Activated CD8-positive, alpha-beta T cell treated with anti-CD3 and anti-CD28 coated beads for 36 hours (primary cell): ENCODE data around the gene PROKR1. TPM values are rescaled to one million over a fixed set of nuclear protein-coding genes. Genes with fewer than 3 reads are reported as not detected.

Experiments used
- ATAC-seq: fragments of 200-7000 bp; cut with Tn5 transposase; one replicate; pipeline ENCODE4 v1.10.0; 2021; ENCODE audit warnings: mild to moderate bottlenecking, moderate library complexity
- CTCF ChIA-PET: fragments of 350-600 bp; sonication (Branson Sonifier 250); formaldehyde crosslinking; loops from one replicate; lab custom pipeline; 2021; ENCODE audit warnings: antibody characterized with exemption; lab: Charles Lee
- POLR2A ChIA-PET: fragments of 350-600 bp; sonication (Branson Sonifier 250); formaldehyde crosslinking; loops from one replicate; lab custom pipeline; 2021; ENCODE audit warnings: antibody characterized with exemption; lab: Charles Lee
- DNase-seq: peaks from one replicate; pipeline ENCODE4 v3.0.0-alpha.2; 2020
- H3K27ac Mint-ChIP-seq: one replicate; pipeline ENCODE4 v1.8.0; 2021; ENCODE audit warnings: mild to moderate bottlenecking, mixed read lengths
- H3K27me3 Mint-ChIP-seq: one replicate; pipeline ENCODE4 v1.8.0; 2021; ENCODE audit warnings: mixed read lengths
- H3K36me3 Mint-ChIP-seq: one replicate; pipeline ENCODE4 v1.8.0; 2021; ENCODE audit warnings: low read depth, mixed read lengths
- H3K4me1 Mint-ChIP-seq: one replicate; pipeline ENCODE4 v1.8.0; 2021; ENCODE audit warnings: low read depth, mixed read lengths
- H3K4me3 Mint-ChIP-seq: one replicate; pipeline ENCODE4 v1.8.0; 2021; ENCODE audit warnings: mild to moderate bottlenecking, moderate library complexity, mixed read lengths
- H3K9me3 Mint-ChIP-seq: one replicate; pipeline ENCODE4 v1.8.0; 2021; ENCODE audit warnings: mixed read lengths
- intact Hi-C: fragments of 100-400 bp; cut with micrococcal nuclease; formaldehyde crosslinking; loops from one replicate; pipeline ENCODE4 v1.10.0; 2022
- total RNA-seq, 2 experiments: library from RNA; stranded (reverse); gene quantifications; one replicate each; pipeline ENCODE4 v1.2.3, GENCODE V29; 2021
- TF ChIP-seq, protein P1 (sequence below): fragments of 200-600 bp; IDR thresholded peaks from one replicate; pipeline ENCODE4 v1.8.0; 2022; ENCODE audit warnings: antibody characterized with exemption, mild to moderate bottlenecking

The PROKR1 gene
- total RNA-seq, 2 experiments from 2014 or later: not detected

DNA sequence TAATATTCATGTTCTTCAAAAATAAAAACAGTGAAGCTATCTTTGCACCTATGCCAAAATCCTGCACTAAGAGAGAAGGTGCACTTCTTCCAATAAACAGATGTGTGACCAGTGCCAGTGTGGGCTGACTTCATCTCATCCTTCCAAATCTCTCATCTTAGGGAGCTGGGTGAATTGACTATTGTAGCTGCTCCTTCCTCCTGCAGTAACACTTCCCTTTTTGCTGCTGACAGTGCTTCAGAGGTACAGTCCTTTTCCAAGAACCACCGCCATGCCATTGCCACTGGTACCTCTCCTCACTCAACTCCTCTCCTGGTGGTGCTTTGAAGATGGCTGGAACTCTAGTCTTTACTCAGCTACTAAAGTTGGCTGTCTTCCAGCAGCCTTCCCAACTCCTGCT is 49.1 kb downstream of the PROKR1 start:
- Mint-ChIP-seq H3K27me3 (peaks cover 7% of the 10 kb centered on the region), H3K9me3 (no peaks in the 10 kb centered on the region), H3K4me1 (peaks cover 21% of the 10 kb centered on the region), H3K36me3 (no peaks in the 10 kb centered on the region), H3K27ac (no peak overlapping the region), H3K4me3 (no peak overlapping the region)
- ATAC-seq: no peak
- intact Hi-C loops: no loop called here
- ChIA-PET POLR2A (no interaction called here), CTCF (interaction anchor here (0.8 to 2.8 kb wide), 3 partner anchors 10 to 18 kb away, joined by 3 to 10 read pairs (median 4); no protein-coding TSS in a partner anchor)
- DNase-seq: no peak
- TF ChIP-seq, protein P1, sequence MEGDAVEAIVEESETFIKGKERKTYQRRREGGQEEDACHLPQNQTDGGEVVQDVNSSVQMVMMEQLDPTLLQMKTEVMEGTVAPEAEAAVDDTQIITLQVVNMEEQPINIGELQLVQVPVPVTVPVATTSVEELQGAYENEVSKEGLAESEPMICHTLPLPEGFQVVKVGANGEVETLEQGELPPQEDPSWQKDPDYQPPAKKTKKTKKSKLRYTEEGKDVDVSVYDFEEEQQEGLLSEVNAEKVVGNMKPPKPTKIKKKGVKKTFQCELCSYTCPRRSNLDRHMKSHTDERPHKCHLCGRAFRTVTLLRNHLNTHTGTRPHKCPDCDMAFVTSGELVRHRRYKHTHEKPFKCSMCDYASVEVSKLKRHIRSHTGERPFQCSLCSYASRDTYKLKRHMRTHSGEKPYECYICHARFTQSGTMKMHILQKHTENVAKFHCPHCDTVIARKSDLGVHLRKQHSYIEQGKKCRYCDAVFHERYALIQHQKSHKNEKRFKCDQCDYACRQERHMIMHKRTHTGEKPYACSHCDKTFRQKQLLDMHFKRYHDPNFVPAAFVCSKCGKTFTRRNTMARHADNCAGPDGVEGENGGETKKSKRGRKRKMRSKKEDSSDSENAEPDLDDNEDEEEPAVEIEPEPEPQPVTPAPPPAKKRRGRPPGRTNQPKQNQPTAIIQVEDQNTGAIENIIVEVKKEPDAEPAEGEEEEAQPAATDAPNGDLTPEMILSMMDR: no peak

DNA sequence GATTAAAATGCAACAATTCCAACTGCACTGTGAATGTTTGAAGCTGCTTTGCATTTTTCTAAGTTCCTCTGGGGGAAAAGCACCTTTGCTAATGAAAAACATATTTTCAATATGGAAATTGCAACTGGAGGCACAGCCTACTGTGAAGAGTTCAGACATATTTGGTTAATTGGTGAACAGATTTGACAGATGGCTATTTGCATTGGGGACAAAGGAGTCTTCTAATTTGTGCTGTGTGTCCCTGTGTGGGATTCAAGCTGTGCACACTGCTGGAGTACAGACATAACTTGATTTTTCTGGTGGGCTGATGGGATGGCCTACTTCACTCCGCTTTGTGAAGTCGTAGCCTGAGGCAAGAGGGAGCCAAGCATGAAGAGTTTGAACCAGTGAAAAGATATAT is 50.6 kb downstream of the PROKR1 start:
- Mint-ChIP-seq H3K27me3 (peaks cover 7% of the 10 kb centered on the region), H3K9me3 (no peaks in the 10 kb centered on the region), H3K36me3 (no peaks in the 10 kb centered on the region), H3K4me1 (peaks cover 19% of the 10 kb centered on the region), H3K4me3 (no peak overlapping the region), H3K27ac (no peak overlapping the region)
- CTCF ChIA-PET: interaction anchor here (0.9 kb wide), 1 partner anchor 15 kb away, joined by 4 read pairs; no protein-coding TSS in a partner anchor
- TF ChIP-seq, protein P1: no peak
- no peak for ATAC-seq
- intact Hi-C loops: no loop called here
- DNase-seq: no peak
- POLR2A ChIA-PET: no interaction called here

DNA sequence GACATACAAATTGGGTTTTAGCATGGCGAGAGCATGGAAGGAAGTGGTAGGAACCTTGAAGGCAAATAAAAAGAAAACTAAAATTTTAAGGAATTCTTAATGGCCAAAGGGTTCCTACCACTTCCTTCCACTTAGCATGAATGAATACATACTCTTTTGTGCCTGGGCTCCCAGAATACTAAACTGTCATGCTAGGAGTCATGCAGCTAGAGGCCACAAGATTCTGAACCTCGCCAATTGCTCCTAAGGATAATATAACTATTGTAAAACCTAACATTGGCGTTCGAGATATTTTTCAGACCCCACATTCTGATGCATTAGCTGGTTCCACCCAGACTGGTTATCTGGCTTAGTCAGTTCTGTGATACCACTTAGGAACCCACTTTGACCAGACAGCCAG is 52.6 kb downstream of the PROKR1 start:
- Mint-ChIP-seq H3K4me3 (no peak overlapping the region), H3K9me3 (peaks cover 2% of the 10 kb centered on the region), H3K36me3 (no peaks in the 10 kb centered on the region), H3K27me3 (peaks cover 7% of the 10 kb centered on the region), H3K4me1 (no peaks in the 10 kb centered on the region), H3K27ac (no peak overlapping the region)
- DNase-seq (no peak), ATAC-seq (no peak)
- intact Hi-C loops: no loop called here
- ChIA-PET POLR2A (no interaction called here), CTCF (interaction anchor here (1.4 to 1.9 kb wide), 2 partner anchors 13 to 20 kb away, joined by 4 to 9 read pairs; no protein-coding TSS in a partner anchor)
- TF ChIP-seq, protein P1: no peak

DNA sequence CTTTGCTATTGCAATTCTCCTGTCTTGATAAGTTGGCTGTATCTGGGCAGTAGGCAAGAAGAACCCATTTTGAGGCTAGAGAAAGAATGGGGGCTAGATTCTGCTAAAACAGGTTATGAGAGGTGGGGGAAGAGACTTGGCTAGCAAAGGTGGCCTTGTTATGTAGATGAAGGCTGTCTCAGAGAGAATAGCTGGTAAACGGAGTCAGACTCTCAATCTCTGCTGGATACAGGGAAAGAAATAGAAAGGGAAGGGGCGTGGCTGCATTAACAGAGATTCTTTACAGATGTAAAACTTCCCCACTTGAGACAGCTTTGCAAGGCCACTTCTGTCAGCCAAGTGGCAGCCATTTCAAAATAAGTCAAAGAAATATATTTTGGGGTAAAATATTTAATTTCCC is 53.2 kb downstream of the PROKR1 start:
- Mint-ChIP-seq H3K4me1 (no peaks in the 10 kb centered on the region), H3K27ac (no peak overlapping the region), H3K36me3 (no peaks in the 10 kb centered on the region), H3K27me3 (peaks cover 7% of the 10 kb centered on the region), H3K4me3 (no peak overlapping the region), H3K9me3 (peaks cover 2% of the 10 kb centered on the region)
- TF ChIP-seq, protein P1: no peak
- ChIA-PET POLR2A (no interaction called here), CTCF (interaction anchor here (1.4 to 1.9 kb wide), 2 partner anchors 12 to 20 kb away, joined by 4 to 9 read pairs; no protein-coding TSS in a partner anchor)
- ATAC-seq: no peak
- intact Hi-C loops: no loop called here
- no peak for DNase-seq

DNA sequence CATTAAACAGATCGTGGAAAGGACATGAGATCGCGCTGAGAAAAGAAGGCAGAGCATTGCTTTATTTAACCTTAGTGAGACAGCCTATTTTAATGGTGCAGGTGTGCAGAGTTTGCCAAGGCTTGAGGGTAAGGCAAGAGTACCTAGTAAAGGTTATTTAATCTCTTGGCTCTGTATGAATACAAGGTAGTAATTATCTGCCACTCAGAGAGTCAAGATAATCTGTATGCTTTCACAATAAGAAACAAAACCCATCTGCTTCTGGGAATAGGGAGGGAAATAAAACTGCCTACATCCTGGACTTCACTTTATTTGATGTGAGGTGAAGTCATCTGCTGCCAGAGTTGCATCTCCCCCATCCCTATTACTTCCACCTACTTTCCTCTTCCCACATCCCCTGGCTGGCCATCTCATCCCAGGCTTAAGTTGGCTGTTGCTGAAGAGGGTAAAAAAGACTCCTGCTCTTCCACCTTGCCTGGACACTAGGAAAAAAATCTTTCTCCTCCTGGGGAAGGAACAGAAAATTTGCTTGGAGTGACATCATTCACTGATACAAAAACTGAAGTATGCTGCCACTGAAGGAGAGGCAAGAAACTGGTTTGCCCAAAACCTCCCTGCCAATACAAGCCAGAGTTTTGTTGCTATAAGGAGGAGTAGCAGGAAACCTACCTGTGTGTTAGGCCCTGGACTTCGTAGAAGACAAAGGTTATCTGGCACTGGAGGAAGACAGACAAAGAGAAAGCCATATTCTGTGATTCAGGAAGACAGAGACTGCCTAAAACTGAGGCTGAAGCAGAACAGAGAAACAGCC is 55.4 kb downstream of the PROKR1 start:
- TF ChIP-seq, protein P1: no peak
- ATAC-seq (no peak), DNase-seq (no peak)
- Mint-ChIP-seq H3K9me3 (peaks cover 2% of the 10 kb centered on the region), H3K4me3 (no peak overlapping the region), H3K4me1 (no peaks in the 10 kb centered on the region), H3K36me3 (no peaks in the 10 kb centered on the region), H3K27me3 (peaks cover 4% of the 10 kb centered on the region), H3K27ac (no peak overlapping the region)
- ChIA-PET CTCF (interaction anchor here (1.4 to 3.0 kb wide), 2 partner anchors 10 to 226 kb away, joined by 4 to 14 read pairs; no protein-coding TSS in a partner anchor), POLR2A (interaction anchor here (1.3 kb wide), 1 partner anchor 9 kb away, joined by 3 read pairs; no protein-coding TSS in a partner anchor)
- intact Hi-C loops: no loop called here
